SK-N-SH treated with all-trans-retinoic acid at 6 μM for 48 hours (cell line): Measurements from ENCODE around the gene TEX54.

Experiments used
- ATAC-seq: fragments of 200-7000 bp; cut with Tn5 transposase; 3 replicates; pipeline ENCODE4 v1.9.1; 2020; ENCODE audit warnings: mild to moderate bottlenecking, moderate library complexity
- ARNTL ChIP-seq: fragments of 450-650 bp; formaldehyde crosslinking; IDR thresholded peaks from 2 replicates; pipeline ENCODE4 v1.5.0; 2020; ENCODE audit warnings: low read depth, mild to moderate bottlenecking, moderate library complexity, borderline replicate concordance
- CREB5 ChIP-seq: fragments of 250-450 bp; sonication (Bioruptor Pico); IDR thresholded peaks from 2 replicates; pipeline ENCODE4 v1.5.1; 2020; ENCODE audit warnings: low read depth, mild to moderate bottlenecking, moderate library complexity
- CSRNP3 ChIP-seq: fragments of 250-450 bp; sonication (Bioruptor Pico); IDR thresholded peaks from 2 replicates; pipeline ENCODE4 v1.5.1; 2021; ENCODE audit warnings: mild to moderate bottlenecking, moderate library complexity
- ESRRG ChIP-seq: fragments of 250-450 bp; sonication (Bioruptor Pico); IDR thresholded peaks from 2 replicates; pipeline ENCODE4 v1.6.1; 2021; ENCODE audit warnings: mild to moderate bottlenecking
- GLIS3 ChIP-seq: fragments of 250-450 bp; sonication (Bioruptor Pico); IDR thresholded peaks from 2 replicates; pipeline ENCODE4 v1.5.0; 2020; ENCODE audit warnings: mild to moderate bottlenecking, moderate library complexity
- ISL1 ChIP-seq: fragments of 250-450 bp; sonication (Bioruptor Pico); IDR thresholded peaks from 2 replicates; pipeline ENCODE4 v2.1.2; 2022; ENCODE audit warnings: mild to moderate bottlenecking, moderate library complexity
- PATZ1 ChIP-seq: fragments of 250-450 bp; sonication (Bioruptor Pico); IDR thresholded peaks from 2 replicates; pipeline ENCODE4 v1.8.0; 2020; ENCODE audit warnings: mild to moderate bottlenecking, moderate library complexity, borderline replicate concordance
- POU6F1 ChIP-seq: fragments of 250-450 bp; sonication (Bioruptor Pico); IDR thresholded peaks from 2 replicates; pipeline ENCODE4 v1.8.0; 2021; ENCODE audit warnings: low read depth, mild to moderate bottlenecking, moderate library complexity, borderline replicate concordance
- PPARA ChIP-seq: fragments of 250-450 bp; sonication (Bioruptor Pico); IDR thresholded peaks from 2 replicates; pipeline ENCODE4 v1.5.0; 2020; ENCODE audit warnings: mild to moderate bottlenecking, borderline replicate concordance
- RARB ChIP-seq: fragments of 250-450 bp; sonication (Bioruptor Pico); IDR thresholded peaks from 2 replicates; pipeline ENCODE4 v1.8.0; 2021; ENCODE audit warnings: mild to moderate bottlenecking, moderate library complexity
- SNAI2 ChIP-seq: fragments of 250-450 bp; sonication (Bioruptor Pico); IDR thresholded peaks from 2 replicates; pipeline ENCODE4 v1.5.0; 2020; ENCODE audit warnings: mild to moderate bottlenecking, moderate library complexity
- TCF4 ChIP-seq: fragments of 250-450 bp; sonication (Bioruptor Pico); IDR thresholded peaks from 2 replicates; pipeline ENCODE4 v1.8.0; 2021; ENCODE audit warnings: mild to moderate bottlenecking, moderate library complexity, borderline replicate concordance
- TOX ChIP-seq: fragments of 250-450 bp; sonication (Bioruptor Pico); IDR thresholded peaks from 2 replicates; pipeline ENCODE4 v1.8.0; 2021; ENCODE audit warnings: mild to moderate bottlenecking, moderate library complexity, borderline replicate concordance
- TSHZ2 ChIP-seq: fragments of 250-450 bp; sonication (Bioruptor Pico); IDR thresholded peaks from 2 replicates; pipeline ENCODE4 v1.5.0; 2020; ENCODE audit warnings: mild to moderate bottlenecking, moderate library complexity
- ZC3H10 ChIP-seq: fragments of 250-450 bp; sonication (Bioruptor Pico); IDR thresholded peaks from 2 replicates; pipeline ENCODE4 v1.5.1; 2021; ENCODE audit warnings: mild to moderate bottlenecking, moderate library complexity
- ZFP3 ChIP-seq: fragments of 250-450 bp; sonication (Bioruptor Pico); IDR thresholded peaks from 2 replicates; pipeline ENCODE4 v1.5.0; 2020; ENCODE audit warnings: mild to moderate bottlenecking, moderate library complexity
- ZFP30 ChIP-seq: fragments of 450-650 bp; formaldehyde crosslinking; IDR thresholded peaks from 2 replicates; pipeline ENCODE4 v1.5.0; 2022; ENCODE audit warnings: mild to moderate bottlenecking, moderate library complexity
- ZNF70 ChIP-seq: fragments of 450-650 bp; formaldehyde crosslinking; IDR thresholded peaks from 2 replicates; pipeline ENCODE4 v1.5.0; 2020; ENCODE audit warnings: mild to moderate bottlenecking, moderate library complexity
- ZNF8 ChIP-seq: fragments of 450-650 bp; formaldehyde crosslinking; IDR thresholded peaks from 2 replicates; pipeline ENCODE4 v1.5.0; 2020; ENCODE audit warnings: mild to moderate bottlenecking, moderate library complexity

TEX54 gene

GRCh38 chr11:62796281-62796680 lies 36.4 kb downstream of the TEX54 start (continued):
- TF ChIP-seq CSRNP3 (CRISPR knock-in tag) (no peak), ZC3H10 (CRISPR knock-in tag) (no peak)
- TF ChIP-seq, all 23 proteins: peak for 0

GRCh38 chr11:62794201-62794775 lies 38.4 kb downstream of the TEX54 start:
- TF ChIP-seq ZNF70 (CRISPR knock-in tag) (peak; percentile 94), ZFP3 (CRISPR knock-in tag) (no peak), ISL1 (CRISPR knock-in tag) (0 out of 2 replicates have a peak, but pooled peaks have one; percentile 24), TOX (CRISPR knock-in tag) (no peak)
- ATAC-seq: no peak

GRCh38 chr11:62792202-62792575 lies 40.5 kb downstream of the TEX54 start:
- peak; percentile 4 for ATAC-seq
- no peak for TF ChIP-seq PPARA (CRISPR knock-in tag)
- no peak for TF ChIP-seq ZFP30 (CRISPR knock-in tag)
- no peak for TF ChIP-seq ZFP3 (CRISPR knock-in tag)
- no peak for TF ChIP-seq SNAI2 (CRISPR knock-in tag)
- TF ChIP-seq ZNF70 (CRISPR knock-in tag): no peak
- no peak for TF ChIP-seq POU6F1 (CRISPR knock-in tag)
- no peak for TF ChIP-seq PATZ1 (CRISPR knock-in tag)
- no peak for TF ChIP-seq RARB (CRISPR knock-in tag)
- no peak for TF ChIP-seq TSHZ2 (CRISPR knock-in tag)
- no peak; the same call in 1 of the 2 replicates for TF ChIP-seq TCF4 (CRISPR knock-in tag)
- TF ChIP-seq ARNTL (CRISPR knock-in tag): no peak
- TF ChIP-seq ISL1 (CRISPR knock-in tag): no peak
- no peak for TF ChIP-seq CREB5 (CRISPR knock-in tag)
- TF ChIP-seq GLIS3 (CRISPR knock-in tag): no peak
- TF ChIP-seq ZNF8: no peak
- no peak for TF ChIP-seq ESRRG (CRISPR knock-in tag)
